ENCODE measurements around the gene SLC6A1. TPM values are rescaled to one million over a fixed set of nuclear protein-coding genes. Genes with fewer than 3 reads are reported as not detected.

Gene SLC6A1
- total RNA-seq, 2 experiments from 2014 or later, result not detected

GRCh38 chr3:11054739-11055438 lies 62.3 kb downstream of the SLC6A1 start:
- ChIA-PET POLR2A (no interaction called here), CTCF (ENCODE audit: unreplicated experiment) (no interaction called here)
- Histone ChIP-seq H2AFZ (ENCODE audit: low read length) (no peak overlapping the region), H3K9me3 (ENCODE audit: low read length) (no peaks in the 10 kb centered on the region), H3K79me2 (ENCODE audit: insufficient read depth, low read depth, low read length) (no peaks in the 10 kb centered on the region), H3K4me1 (ENCODE audit: insufficient read depth, low read length, poor library complexity, severe bottlenecking) (no peaks in the 10 kb centered on the region), H4K20me1 (ENCODE audit: insufficient read depth, low read length) (no peaks in the 10 kb centered on the region), H3K4me3 (ENCODE audit: low read depth, low read length, poor library complexity, severe bottlenecking) (no peak overlapping the region), H3K9me2 (ENCODE audit: insufficient read depth, low read length) (no peaks in the 10 kb centered on the region), H3K4me2 (ENCODE audit: low read length) (no peak overlapping the region), H3K27ac (ENCODE audit: low read depth, low read length, poor library complexity, severe bottlenecking) (no peak overlapping the region), H3K36me3 (ENCODE audit: insufficient read depth, low read length) (no peaks in the 10 kb centered on the region)
- no peak for TF ChIP-seq EZH2phosphoT487 (IDR thresholded peaks at IDR 0.05; ENCODE audit: borderline replicate concordance, low read depth, low read length)
- no TSS peak for BruUV-seq (replicated peaks)
- intact Hi-C loops (cut with micrococcal nuclease; ENCODE audit: unreplicated experiment), result no loop called here
- no peak for DNase-seq (ENCODE audit: low spot score)

DNA sequence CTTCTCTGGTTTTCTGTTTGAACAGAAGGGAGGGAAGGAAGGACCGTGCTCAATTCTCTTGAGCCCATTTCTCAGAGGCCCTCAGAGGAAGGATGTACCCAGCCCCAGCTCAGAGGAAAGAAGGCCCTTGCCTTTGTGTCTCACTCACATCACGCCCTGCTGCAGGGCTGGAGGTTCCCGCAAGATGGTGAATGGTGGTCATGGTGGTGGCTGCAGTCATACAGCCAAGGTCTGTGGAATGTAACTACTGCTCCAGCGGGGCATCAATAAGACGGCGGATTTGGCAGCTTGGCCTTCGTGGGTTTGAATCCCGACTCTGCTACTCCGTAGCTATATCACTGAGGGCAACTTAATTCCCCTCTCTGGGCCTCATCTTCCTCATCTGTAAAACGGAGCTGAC lies 62.9 kb downstream of the SLC6A1 start:
- intact Hi-C loops (cut with micrococcal nuclease; ENCODE audit: unreplicated experiment), result no loop called here
- no peaks in the 10 kb centered on the region for H3K9me3 ChIP-seq (ENCODE audit: low read length)
- H3K4me1 ChIP-seq (ENCODE audit: insufficient read depth, low read length, poor library complexity, severe bottlenecking), result no peaks in the 10 kb centered on the region
- H3K4me2 ChIP-seq (ENCODE audit: low read length), result no peak overlapping the region
- BruUV-seq (replicated peaks), result no TSS peak
- DNase-seq (ENCODE audit: low spot score), result no peak
- H3K36me3 ChIP-seq (ENCODE audit: insufficient read depth, low read length), result no peaks in the 10 kb centered on the region
- TF ChIP-seq CTCF (conservative IDR thresholded peaks at IDR 0.05; ENCODE audit: low read length) (no peak), EZH2phosphoT487 (IDR thresholded peaks at IDR 0.05; ENCODE audit: borderline replicate concordance, low read depth, low read length) (no peak)
- CTCF ChIA-PET (ENCODE audit: unreplicated experiment), result no interaction called here
- no peaks in the 10 kb centered on the region for H4K20me1 ChIP-seq (ENCODE audit: insufficient read depth, low read length)
- no peak overlapping the region for H3K27ac ChIP-seq (ENCODE audit: low read depth, low read length, poor library complexity, severe bottlenecking)
- H3K79me2 ChIP-seq (ENCODE audit: insufficient read depth, low read depth, low read length), result no peaks in the 10 kb centered on the region
- H3K9me2 ChIP-seq (ENCODE audit: insufficient read depth, low read length), result no peaks in the 10 kb centered on the region
- POLR2A ChIA-PET, result no interaction called here
- no peak overlapping the region for H2AFZ ChIP-seq (ENCODE audit: low read length)
- no peak overlapping the region for H3K4me3 ChIP-seq (ENCODE audit: low read depth, low read length, poor library complexity, severe bottlenecking)

- H3K4me1 ChIP-seq (ENCODE audit: insufficient read depth, low read length, poor library complexity, severe bottlenecking), result no peaks in the 10 kb centered on the region
- ChIA-PET CTCF (ENCODE audit: unreplicated experiment) (no interaction called here), POLR2A (no interaction called here)
- H4K20me1 ChIP-seq (ENCODE audit: insufficient read depth, low read length), result no peaks in the 10 kb centered on the region
- no peaks in the 10 kb centered on the region for H3K79me2 ChIP-seq (ENCODE audit: insufficient read depth, low read depth, low read length)
- H3K9me3 ChIP-seq (ENCODE audit: low read length), result no peaks in the 10 kb centered on the region
- no peak overlapping the region for H3K4me3 ChIP-seq (ENCODE audit: low read depth, low read length, poor library complexity, severe bottlenecking)
- no TSS peak for BruUV-seq (replicated peaks)
- no peak overlapping the region for H2AFZ ChIP-seq (ENCODE audit: low read length)
- no peak for DNase-seq (ENCODE audit: low spot score)
- intact Hi-C loops (cut with micrococcal nuclease; ENCODE audit: unreplicated experiment), result no loop called here
- TF ChIP-seq EZH2phosphoT487 (IDR thresholded peaks at IDR 0.05; ENCODE audit: borderline replicate concordance, low read depth, low read length) (no peak), CTCF (conservative IDR thresholded peaks at IDR 0.05; ENCODE audit: low read length) (no peak)
- no peaks in the 10 kb centered on the region for H3K36me3 ChIP-seq (ENCODE audit: insufficient read depth, low read length)
- H3K4me2 ChIP-seq (ENCODE audit: low read length), result no peak overlapping the region
- no peak overlapping the region for H3K27ac ChIP-seq (ENCODE audit: low read depth, low read length, poor library complexity, severe bottlenecking)
- H3K9me2 ChIP-seq (ENCODE audit: insufficient read depth, low read length), result no peaks in the 10 kb centered on the region
These were observed 64.0 kb downstream of the SLC6A1 start for GRCh38 chr3:11056531-11057050.
